Measurements from ENCODE around the gene CDC42. TPM values are rescaled to one million over a fixed set of nuclear protein-coding genes. Genes with fewer than 3 reads are reported as not detected.
A peak's percentile ranks its signal among the peaks of the same experiment; 100 is the strongest.

Gene CDC42
- total RNA-seq, 2 experiments from 2014 or later = 254 to 340 TPM

DNA sequence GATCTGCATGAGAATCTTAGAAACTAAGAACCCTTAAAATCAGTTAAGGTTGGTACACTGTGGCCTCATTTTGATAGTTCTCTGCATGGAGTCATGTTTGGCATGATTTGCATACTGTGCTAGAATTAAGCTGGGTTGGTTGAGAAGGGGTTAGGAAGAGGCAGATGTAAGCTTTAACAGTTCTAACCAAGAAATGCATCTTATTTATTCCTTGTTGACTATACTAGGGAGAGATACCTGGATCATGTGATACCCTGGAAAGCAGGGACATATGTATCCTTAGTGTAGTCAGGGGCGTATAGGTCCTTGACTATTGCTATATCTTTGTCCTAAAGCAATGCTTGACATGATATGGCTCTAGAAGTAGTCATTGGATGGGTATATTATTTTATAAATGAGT, 41.0 kb downstream of the CDC42 start:
- no peak for DNase-seq
- CTCF ChIA-PET = interaction anchor here (1.2 to 2.3 kb wide), 4 partner anchors 11 to 69 kb away, joined by 3 to 17 read pairs (median 5); no protein-coding TSS in a partner anchor
- Mint-ChIP-seq H3K4me1 (peaks cover 61% of the 10 kb centered on the region), H3K27ac (no peak overlapping the region), H3K27me3 (no peaks in the 10 kb centered on the region), H3K36me3 (peaks cover 66% of the 10 kb centered on the region), H3K4me3 (no peak overlapping the region), H3K9me3 (ENCODE audit: low read depth) (no peaks in the 10 kb centered on the region)
- no peak for ATAC-seq

DNA sequence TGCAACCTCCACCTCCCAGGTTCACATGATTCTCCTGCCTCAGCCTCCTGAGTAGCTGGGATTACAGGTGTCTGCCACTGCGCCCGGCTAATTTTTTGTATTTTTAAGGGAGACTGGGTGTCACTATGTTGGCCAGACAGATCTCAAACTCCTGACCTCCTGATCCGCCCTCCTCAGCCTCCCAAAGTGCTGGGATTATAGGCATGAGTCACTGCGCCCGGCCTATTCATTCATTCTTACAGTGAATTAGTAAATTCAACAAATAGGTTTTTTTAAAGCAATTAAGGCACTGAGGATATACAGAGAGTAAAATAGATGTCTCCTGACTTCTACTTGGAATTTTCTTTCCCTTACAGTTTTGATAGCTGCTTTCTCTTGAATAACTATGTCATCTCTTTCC, 43.5 kb downstream of the CDC42 start:
- ATAC-seq (no peak), DNase-seq (no peak)
- CTCF ChIA-PET = interaction anchor here (0.7 kb wide), 1 partner anchor 10 kb away, joined by 3 read pairs; no protein-coding TSS in a partner anchor
- H3K27ac Mint-ChIP-seq = no peak overlapping the region
- no peak overlapping the region for H3K4me3 Mint-ChIP-seq
- no peaks in the 10 kb centered on the region for H3K9me3 Mint-ChIP-seq (ENCODE audit: low read depth)
- H3K27me3 Mint-ChIP-seq = no peaks in the 10 kb centered on the region
- H3K4me1 Mint-ChIP-seq = peaks cover 49% of the 10 kb centered on the region
- peaks cover 66% of the 10 kb centered on the region for H3K36me3 Mint-ChIP-seq

DNA sequence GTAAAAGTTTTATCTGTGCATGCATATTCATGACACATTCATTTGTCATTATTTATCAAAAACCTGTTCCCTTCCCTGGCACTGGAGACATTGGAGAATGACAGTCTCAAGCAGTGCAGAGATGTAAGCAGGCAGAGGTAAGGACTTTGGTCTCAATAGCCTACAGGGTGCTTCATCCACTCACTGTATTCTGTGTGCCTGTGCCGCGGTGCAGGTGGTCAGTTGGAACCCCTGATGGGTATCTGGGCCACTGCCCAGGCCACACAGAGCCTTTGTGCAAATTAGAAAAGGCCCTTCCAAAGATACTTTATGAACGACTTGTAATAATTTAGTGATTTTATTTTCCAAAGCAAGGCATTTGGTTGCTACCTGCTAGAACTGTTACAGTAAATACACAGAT, 44.0 kb downstream of the CDC42 start:
- peaks cover 64% of the 10 kb centered on the region for H3K36me3 Mint-ChIP-seq
- CTCF ChIA-PET = no interaction called here
- no peaks in the 10 kb centered on the region for H3K9me3 Mint-ChIP-seq (ENCODE audit: low read depth)
- DNase-seq (no peak), ATAC-seq (no peak)
- no peak overlapping the region for H3K27ac Mint-ChIP-seq
- H3K4me3 Mint-ChIP-seq = no peak overlapping the region
- no peaks in the 10 kb centered on the region for H3K27me3 Mint-ChIP-seq
- peaks cover 47% of the 10 kb centered on the region for H3K4me1 Mint-ChIP-seq

DNA sequence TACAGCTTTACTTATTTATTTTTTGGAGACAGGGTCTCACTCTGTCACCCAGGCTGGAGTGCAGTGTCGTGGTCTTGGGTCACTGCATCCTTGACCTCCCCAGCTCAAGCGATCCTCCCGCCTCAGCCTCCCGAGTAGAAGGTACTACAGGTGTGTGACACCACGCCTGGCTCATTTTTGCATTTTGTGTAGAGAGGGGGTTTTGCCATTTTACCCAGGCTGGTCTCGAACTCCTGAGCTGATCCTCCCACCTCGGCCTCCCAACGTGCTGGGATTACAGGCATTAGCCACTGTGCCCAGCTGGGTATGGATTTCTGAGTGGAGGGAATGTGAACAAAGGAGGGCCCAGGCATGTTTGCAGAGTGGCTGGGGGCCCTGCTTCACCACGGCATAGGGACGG, 46.2 kb downstream of the CDC42 start:
- H3K27ac Mint-ChIP-seq = no peak overlapping the region

DNA sequence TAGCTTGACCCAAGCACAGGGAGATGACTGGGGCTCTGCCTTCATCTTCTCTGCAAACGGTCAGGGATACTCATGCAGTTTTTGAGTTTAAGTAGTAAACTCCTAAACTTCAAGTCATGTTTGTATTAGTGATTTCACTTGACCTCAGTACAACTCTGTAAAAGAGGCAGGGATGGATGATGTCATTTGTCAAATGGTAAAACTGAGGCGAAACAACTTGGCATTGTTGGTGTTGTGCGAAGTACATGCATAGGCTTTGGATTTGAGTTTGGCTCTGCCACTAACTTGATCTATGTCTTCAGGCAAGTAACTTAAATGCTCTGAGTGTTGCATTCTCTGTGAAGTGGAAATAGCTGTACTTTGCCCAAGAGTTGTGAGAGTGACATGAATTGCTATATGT, 47.7 kb downstream of the CDC42 start:
- CTCF ChIA-PET = interaction anchor here (1.2 to 1.5 kb wide), 2 partner anchors 9 to 75 kb away, joined by 3 to 4 read pairs; no protein-coding TSS in a partner anchor

More for the DNA sequence above, 46.2 kb downstream of the CDC42 start:
- Mint-ChIP-seq H3K36me3 (peaks cover 60% of the 10 kb centered on the region), H3K4me3 (no peak overlapping the region), H3K27me3 (no peaks in the 10 kb centered on the region), H3K9me3 (ENCODE audit: low read depth) (no peaks in the 10 kb centered on the region), H3K4me1 (peaks cover 44% of the 10 kb centered on the region)
- ATAC-seq = no peak
- CTCF ChIA-PET = interaction anchor here (0.5 to 1.5 kb wide), 2 partner anchors 79 to 80 kb away, joined by 3 read pairs; no protein-coding TSS in a partner anchor
- no peak for DNase-seq

DNA sequence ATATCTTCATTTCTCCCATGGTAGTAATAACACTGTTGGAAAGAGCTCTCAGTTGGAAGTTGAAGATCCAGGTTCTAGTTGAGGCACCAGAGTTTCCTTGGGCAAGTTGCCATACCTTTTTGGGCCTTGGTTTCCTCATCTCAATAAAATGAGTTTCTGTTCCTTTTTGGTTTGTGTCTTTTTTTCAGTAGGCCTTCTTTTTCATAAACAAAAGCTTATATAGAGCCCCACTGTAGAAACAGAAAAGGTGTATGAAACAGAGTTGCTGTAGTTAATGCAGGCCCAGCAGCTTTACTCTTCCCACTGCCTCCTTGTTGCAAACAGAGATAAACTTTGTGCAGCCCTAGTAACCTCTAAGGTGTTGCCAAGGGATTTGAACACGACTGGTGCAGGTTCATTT, 48.7 kb downstream of the CDC42 start:
- H3K27me3 Mint-ChIP-seq = no peaks in the 10 kb centered on the region
- CTCF ChIA-PET = interaction anchor here (1.4 to 1.5 kb wide), 2 partner anchors 77 to 315 kb away, joined by 4 read pairs; no protein-coding TSS in a partner anchor
- H3K36me3 Mint-ChIP-seq = peaks cover 59% of the 10 kb centered on the region
- peaks cover 55% of the 10 kb centered on the region for H3K4me1 Mint-ChIP-seq
- ATAC-seq = no peak
- DNase-seq = no peak
- no peaks in the 10 kb centered on the region for H3K9me3 Mint-ChIP-seq (ENCODE audit: low read depth)
- H3K4me3 Mint-ChIP-seq = no peak overlapping the region
- H3K27ac Mint-ChIP-seq = peak overlapping the region; percentile 41

More for the DNA sequence above, 47.7 kb downstream of the CDC42 start:
- Mint-ChIP-seq H3K36me3 (peaks cover 58% of the 10 kb centered on the region), H3K4me1 (peaks cover 48% of the 10 kb centered on the region), H3K27me3 (no peaks in the 10 kb centered on the region), H3K4me3 (no peak overlapping the region), H3K9me3 (ENCODE audit: low read depth) (no peaks in the 10 kb centered on the region), H3K27ac (peak overlapping the region; percentile 5)
- ATAC-seq (no peak), DNase-seq (no peak)

DNA sequence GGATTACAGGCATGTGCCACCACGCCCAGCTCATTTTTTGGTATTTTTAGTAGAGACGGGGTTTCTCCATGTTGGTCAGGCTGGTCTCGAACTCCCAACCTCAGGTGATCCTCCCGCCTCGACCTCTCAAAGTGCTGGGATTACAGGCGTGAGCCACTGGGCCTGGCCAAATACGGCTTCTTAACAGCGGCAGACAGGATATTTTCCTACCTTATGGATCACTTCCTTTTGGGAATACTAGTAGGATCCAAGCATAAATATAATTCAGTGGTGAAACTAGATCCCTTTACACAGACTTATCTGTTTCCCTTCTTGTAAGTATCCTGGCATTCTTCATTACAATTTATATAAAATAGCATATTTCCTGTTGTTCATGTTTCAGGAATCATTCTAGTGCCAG, 49.5 kb downstream of the CDC42 start:
- Mint-ChIP-seq H3K4me1 (peaks cover 55% of the 10 kb centered on the region), H3K9me3 (ENCODE audit: low read depth) (no peaks in the 10 kb centered on the region), H3K27ac (no peak overlapping the region), H3K4me3 (no peak overlapping the region), H3K36me3 (peaks cover 53% of the 10 kb centered on the region), H3K27me3 (no peaks in the 10 kb centered on the region)
- ATAC-seq = no peak
- DNase-seq = no peak
- CTCF ChIA-PET = interaction anchor here (1.4 kb wide), 1 partner anchor 314 kb away, joined by 4 read pairs; no protein-coding TSS in a partner anchor

DNA sequence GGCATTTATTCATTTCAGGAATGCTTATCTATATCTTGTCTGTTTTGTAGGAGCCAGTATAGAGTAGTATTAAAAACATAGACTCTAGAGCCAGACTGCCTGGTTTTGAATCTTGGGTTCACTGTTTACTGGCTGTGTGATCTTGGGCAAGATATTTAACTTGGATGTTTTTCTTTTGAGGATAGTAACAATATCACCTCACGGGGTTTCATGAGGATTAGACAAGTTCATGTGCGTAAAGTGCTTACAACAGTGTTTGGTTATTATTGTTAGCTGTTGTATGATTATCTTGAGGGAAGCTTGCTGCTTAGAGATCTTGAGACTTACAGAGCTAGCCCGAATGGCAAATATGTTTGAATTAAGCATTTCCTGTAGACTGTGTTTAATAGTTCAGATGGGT, 50.2 kb downstream of the CDC42 start:
- Mint-ChIP-seq H3K27me3 (no peaks in the 10 kb centered on the region), H3K9me3 (ENCODE audit: low read depth) (no peaks in the 10 kb centered on the region), H3K36me3 (peaks cover 49% of the 10 kb centered on the region), H3K4me3 (no peak overlapping the region), H3K4me1 (peaks cover 55% of the 10 kb centered on the region), H3K27ac (peak overlapping the region; percentile 89)
- CTCF ChIA-PET = no interaction called here
- ATAC-seq (no peak), DNase-seq (no peak)

DNA sequence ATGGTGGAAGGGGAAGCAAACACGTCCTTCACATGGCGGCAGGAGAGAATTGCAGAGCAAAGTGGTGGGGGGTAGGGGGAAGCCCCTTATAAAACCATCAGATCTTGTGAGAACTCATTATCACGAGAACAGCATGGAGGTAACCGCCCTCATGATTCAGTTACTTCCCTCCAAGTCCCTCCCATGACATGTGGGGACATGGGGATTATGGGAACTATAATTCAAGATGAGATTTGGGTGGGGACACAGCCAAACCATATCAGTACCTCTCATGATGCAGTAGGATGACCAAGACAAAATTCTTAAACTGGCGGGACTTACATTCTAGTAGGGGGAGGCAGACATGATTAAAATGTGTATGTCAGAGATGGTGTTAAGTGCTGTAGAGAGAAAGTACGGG, 51.6 kb downstream of the CDC42 start:
- DNase-seq = no peak
- H3K4me3 Mint-ChIP-seq = no peak overlapping the region
- no peak for ATAC-seq
- H3K27me3 Mint-ChIP-seq = no peaks in the 10 kb centered on the region
- peak overlapping the region; percentile 89 for H3K27ac Mint-ChIP-seq
- CTCF ChIA-PET = interaction anchor here (1.0 to 2.2 kb wide), 2 partner anchors 11 to 80 kb away, joined by 7 to 13 read pairs; no protein-coding TSS in a partner anchor
- H3K9me3 Mint-ChIP-seq (ENCODE audit: low read depth) = no peaks in the 10 kb centered on the region
- peaks cover 51% of the 10 kb centered on the region for H3K4me1 Mint-ChIP-seq
- peaks cover 38% of the 10 kb centered on the region for H3K36me3 Mint-ChIP-seq

DNA sequence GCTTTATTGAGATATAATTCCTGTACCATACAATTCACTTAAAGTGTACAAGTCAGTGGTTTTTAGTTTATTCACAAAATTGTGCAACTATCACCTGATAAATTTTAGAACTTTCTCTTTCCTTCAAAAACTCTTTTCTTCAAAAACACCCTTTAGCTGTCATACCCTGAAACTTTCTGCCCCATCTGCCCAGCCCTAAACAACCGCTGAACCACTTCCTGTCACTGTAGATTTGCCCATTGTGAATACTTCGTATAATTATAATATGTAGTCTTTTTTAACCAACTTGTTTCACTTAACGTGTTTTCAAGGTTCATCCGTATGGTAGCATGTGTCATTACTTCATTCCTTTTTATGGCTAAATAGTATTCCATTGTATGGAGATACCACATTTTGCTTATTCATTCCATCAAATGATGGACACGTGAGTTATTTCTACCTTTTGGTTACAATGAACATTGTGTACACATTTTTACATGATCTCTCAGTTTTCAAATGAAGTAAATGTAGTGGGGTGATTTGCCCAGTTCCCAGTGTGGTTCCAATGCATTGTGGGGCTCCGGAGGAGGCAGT, 52.4 kb downstream of the CDC42 start:
- Mint-ChIP-seq H3K36me3 (peaks cover 36% of the 10 kb centered on the region), H3K4me1 (peaks cover 47% of the 10 kb centered on the region), H3K27ac (peak overlapping the region; percentile 89), H3K9me3 (ENCODE audit: low read depth) (no peaks in the 10 kb centered on the region), H3K27me3 (no peaks in the 10 kb centered on the region), H3K4me3 (peak overlapping the region; percentile 38)
- peak; percentile 87 for DNase-seq
- ATAC-seq = peak; percentile 83
- CTCF ChIA-PET = interaction anchor here (0.7 to 2.2 kb wide), 10 partner anchors 9 to 311 kb away, joined by 3 to 13 read pairs (median 3); no protein-coding TSS in a partner anchor

DNA sequence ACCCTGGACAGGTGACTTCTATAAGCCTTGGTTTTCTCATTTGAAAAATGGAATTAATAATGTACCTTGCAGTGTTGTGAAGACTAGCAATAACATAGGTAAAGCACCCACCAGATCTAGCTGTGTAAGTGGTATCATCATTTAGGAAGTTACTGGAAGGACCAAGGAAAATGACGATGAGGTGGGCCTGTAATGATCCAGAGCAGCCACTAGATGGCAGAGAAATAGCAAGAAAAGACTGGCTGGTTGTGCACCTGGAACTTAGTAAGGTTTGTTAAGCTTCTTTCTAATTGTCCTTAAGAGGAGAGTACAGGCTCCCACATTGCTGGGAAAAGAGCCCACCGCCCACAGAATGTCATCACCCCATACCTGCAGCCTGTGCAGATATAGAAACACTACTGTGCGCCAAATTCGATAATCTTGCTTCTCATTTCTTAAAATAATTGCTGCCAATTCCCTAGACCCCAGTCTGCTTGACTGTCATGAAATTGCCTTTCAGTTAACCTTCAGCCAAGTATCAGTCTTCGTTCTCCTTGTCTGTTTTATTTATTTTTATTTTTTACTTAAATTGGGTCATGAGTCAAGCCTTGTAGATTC, 53.2 kb downstream of the CDC42 start:
- CTCF ChIA-PET = interaction anchor here (0.7 to 2.2 kb wide), 9 partner anchors 10 to 311 kb away, joined by 3 to 13 read pairs (median 3); no protein-coding TSS in a partner anchor

DNA sequence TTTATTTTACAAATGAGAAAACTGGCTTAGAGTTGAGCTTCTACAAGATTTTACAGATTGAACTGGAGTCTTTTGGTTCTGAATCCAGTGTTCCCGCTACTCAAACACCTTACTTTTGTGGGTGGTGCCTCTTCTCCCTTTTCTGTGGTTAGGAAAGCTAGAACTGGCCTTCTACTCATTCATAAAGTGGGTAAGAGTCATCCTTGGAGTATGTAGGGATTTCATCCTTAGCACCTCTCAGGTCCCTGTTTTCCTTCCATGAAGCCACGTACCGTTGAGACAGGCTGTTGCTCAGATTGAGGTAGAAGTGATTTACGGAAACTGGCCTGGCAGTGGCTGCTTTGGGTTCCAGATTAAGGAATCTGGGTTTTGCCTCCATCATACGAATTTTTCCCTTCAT, 54.6 kb downstream of the CDC42 start:
- Mint-ChIP-seq H3K27ac (no peak overlapping the region), H3K4me1 (peaks cover 38% of the 10 kb centered on the region), H3K27me3 (no peaks in the 10 kb centered on the region), H3K9me3 (ENCODE audit: low read depth) (no peaks in the 10 kb centered on the region), H3K36me3 (peaks cover 31% of the 10 kb centered on the region), H3K4me3 (no peak overlapping the region)
- CTCF ChIA-PET = no interaction called here
- ATAC-seq = no peak
- peak; percentile 14 for DNase-seq

More for the DNA sequence above, 53.2 kb downstream of the CDC42 start:
- Mint-ChIP-seq H3K4me3 (no peak overlapping the region), H3K27me3 (no peaks in the 10 kb centered on the region), H3K4me1 (peaks cover 43% of the 10 kb centered on the region), H3K27ac (peak overlapping the region; percentile 89), H3K36me3 (peaks cover 32% of the 10 kb centered on the region), H3K9me3 (ENCODE audit: low read depth) (no peaks in the 10 kb centered on the region)
- DNase-seq (no peak), ATAC-seq (peak; percentile 41)

DNA sequence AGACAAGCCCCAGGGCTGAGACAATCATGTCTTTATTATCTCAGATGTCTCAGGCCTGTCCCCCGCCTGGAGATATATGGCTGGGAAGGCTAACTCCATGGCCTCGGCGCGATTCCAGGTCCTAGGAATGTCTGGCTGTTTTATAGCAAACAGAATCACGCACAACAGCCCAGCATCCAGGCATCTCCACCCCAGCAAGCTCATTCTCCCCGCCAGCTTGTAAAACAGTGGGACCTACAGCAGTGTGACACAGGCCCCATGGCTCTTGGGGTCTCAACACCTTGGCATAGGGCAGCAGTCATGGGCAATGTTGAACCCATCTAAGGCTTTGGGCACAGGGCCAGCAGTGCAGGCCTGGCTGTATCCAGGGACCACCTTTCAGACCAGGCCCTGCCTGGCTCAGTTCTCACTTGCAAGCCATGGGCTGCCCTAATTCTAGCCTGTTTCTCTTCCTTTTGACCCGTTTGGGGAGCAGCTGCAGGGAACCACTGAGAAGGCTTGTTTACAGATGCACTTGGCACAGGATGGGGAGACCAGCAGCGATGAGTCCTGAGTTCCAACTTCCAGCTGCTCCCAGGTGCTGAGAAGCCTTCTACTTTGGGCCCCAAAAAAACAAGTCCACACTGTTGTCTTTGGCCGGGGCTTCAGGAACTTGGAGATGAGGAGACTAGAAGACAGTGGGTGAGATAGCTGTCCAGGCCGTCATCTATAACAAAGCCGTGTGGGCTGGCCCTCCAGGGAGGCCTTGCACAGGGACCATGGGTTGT, 56.0 kb downstream of the CDC42 start:
- CTCF ChIA-PET = interaction anchor here (1.3 kb wide), 1 partner anchor 9 kb away, joined by 3 read pairs; no protein-coding TSS in a partner anchor
- DNase-seq = peak; percentile 19
- no peak overlapping the region for H3K27ac Mint-ChIP-seq
- no peaks in the 10 kb centered on the region for H3K27me3 Mint-ChIP-seq
- H3K9me3 Mint-ChIP-seq (ENCODE audit: low read depth) = no peaks in the 10 kb centered on the region
- ATAC-seq = no peak
- no peak overlapping the region for H3K4me3 Mint-ChIP-seq
- peaks cover 30% of the 10 kb centered on the region for H3K36me3 Mint-ChIP-seq
- peaks cover 26% of the 10 kb centered on the region for H3K4me1 Mint-ChIP-seq

All from activated CD8-positive, alpha-beta memory T cell treated with anti-CD3 and anti-CD28 coated beads, Interleukin-2, amount 10 ng/mL, durations not matched to agents 7 days and 5 days (primary cell).